NT2/D1 (cell line): ENCODE results near the gene ZBTB44.

Experiments
- SUZ12 ChIP-seq: IDR thresholded peaks from 2 replicates; pipeline ENCODE4 v1.6.1; 2011; ENCODE audit not compliant: insufficient read length, insufficient read depth; ENCODE audit errors: extremely low read depth
- YY1 ChIP-seq: IDR thresholded peaks from 2 replicates; pipeline ENCODE4 v1.6.1; 2011; ENCODE audit not compliant: insufficient read length, insufficient read depth
- ZNF274 ChIP-seq: IDR thresholded peaks from 2 replicates; pipeline ENCODE4 v1.6.1; 2011; ENCODE audit warnings: mild to moderate bottlenecking, low read depth, low read length

DNA sequence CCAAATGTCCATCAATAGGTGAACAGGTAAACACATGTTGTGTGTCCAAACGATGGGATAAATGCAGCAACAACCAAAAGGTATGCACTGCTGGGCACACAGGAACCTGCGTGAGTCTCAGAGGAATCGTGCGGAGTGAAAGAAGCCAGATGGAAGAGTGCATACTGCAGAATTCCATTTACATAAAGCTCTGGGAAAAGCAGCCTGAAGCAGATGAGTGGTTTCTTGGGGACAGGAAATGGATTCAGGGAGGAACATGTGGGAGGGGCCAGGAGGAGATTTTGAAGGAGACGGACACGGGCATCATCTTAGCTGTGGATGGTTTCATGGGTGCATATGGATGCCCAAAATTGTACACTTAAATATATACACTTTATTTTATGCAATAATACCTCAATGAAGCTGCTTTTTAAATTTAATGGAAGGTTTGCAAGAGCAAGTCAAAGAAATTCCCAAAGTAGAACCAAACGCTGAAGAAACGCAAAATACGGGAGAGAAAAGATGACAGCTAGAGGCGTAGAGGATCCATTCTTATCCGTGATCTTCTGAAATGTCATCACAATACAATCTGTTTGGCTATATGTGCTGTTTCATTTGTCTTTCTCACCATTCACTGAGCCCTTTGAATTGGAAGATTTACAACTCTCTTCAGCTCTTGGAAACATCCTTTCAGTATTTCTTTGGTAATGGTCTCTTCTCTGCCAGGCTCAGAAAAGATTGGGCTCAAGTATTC lies 130.7 kb downstream of the ZBTB44 start:
- TF ChIP-seq ZNF274 (no peak), YY1 (no peak), SUZ12 (no peak)
